RPMI7951 (cell line): Measurements from ENCODE around the gene CD207. TPM values are rescaled to one million over a fixed set of nuclear protein-coding genes. Genes with fewer than 3 reads are reported as not detected.
A peak's percentile ranks its signal among the peaks of the same experiment; 100 is the strongest.

ENCODE experiments used
- DNase-seq: peaks from one replicate; pipeline ENCODE4 v3.0.0-alpha.2; 2012; ENCODE audit warnings: low read depth
- total RNA-seq: library from RNA; depleted of rRNA; stranded (reverse); fragments of >200 nt; shearing (Covaris generic); gene quantifications from 2 replicates; pipeline ENCODE4 v1.2.3, GENCODE V29; 2014; rRNA removed

Gene CD207
- total RNA-seq, 1 experiment from 2014 or later, result not detected

- DNase-seq, result no peak
Measured at GRCh38 chr2:70795164-70795995, 40.2 kb downstream of the CD207 start.

DNA sequence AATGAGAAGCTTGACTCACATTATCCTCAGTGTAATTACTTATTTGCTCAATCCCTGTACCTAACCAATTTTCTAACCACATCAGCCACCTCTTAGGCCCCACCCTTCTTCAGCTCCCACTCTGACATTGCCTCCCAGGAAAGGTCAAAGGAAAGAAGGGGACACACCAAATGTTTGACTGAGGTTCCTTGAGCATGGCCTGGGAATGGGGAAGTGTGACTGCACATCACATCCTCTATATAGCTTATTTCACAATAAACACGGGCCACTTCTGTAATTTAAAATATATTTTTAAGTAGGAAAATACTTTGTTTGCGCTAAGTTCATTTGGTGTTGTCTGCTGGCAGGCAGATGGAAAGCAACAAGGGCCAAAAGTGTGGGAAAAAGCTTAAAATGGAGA lies 42.2 kb downstream of the CD207 start:
- DNase-seq, result no peak

- no peak for DNase-seq
Measured at GRCh38 chr2:70790136-70790828, 45.3 kb downstream of the CD207 start, which contains the start of gene FIGLA. FIGLA (minus strand) TSS chr2:70790643; CDS start chr2:70790638, 5 bp downstream.

DNA sequence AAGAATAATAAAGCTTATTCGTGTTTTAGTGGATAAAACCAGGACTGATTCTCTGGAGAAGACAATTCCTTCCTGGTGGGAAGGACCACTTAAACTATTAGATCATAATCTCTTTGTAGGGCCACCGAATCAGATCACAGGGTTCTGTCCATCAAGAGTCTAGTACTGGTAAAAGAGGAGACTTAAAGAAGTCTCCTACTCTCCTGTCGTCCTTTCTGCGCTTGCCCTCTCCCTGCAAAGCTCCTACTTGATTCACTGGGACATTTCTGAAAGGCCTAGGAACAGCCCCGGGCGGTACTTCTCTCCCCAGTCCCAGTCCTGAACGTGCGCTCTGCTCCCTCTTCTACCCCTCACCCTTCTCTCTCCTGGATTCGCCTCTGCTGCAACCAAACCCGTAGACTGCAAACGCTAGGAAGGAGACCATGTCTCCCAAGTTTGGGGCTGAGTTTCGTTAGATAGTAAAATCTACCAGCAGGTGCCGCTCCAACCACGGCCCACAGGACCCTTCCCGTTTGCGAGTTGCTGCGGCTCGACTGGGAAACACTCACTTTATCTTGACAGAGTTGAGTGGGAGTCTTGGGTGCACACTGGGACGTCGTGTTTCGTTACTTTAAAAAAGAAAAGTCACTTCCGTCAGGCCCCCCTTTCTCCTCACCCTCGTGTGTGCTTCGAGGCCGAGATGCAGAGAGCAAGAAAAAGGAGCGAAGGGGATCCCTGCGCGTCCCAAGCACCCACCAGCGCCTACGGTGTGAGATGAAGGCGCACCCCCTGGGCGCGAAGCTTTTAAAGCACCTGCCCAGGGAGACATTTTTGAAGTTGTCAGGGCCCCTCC lies 46.1 kb downstream of the CD207 start:
- peak; percentile 51 for DNase-seq

DNA sequence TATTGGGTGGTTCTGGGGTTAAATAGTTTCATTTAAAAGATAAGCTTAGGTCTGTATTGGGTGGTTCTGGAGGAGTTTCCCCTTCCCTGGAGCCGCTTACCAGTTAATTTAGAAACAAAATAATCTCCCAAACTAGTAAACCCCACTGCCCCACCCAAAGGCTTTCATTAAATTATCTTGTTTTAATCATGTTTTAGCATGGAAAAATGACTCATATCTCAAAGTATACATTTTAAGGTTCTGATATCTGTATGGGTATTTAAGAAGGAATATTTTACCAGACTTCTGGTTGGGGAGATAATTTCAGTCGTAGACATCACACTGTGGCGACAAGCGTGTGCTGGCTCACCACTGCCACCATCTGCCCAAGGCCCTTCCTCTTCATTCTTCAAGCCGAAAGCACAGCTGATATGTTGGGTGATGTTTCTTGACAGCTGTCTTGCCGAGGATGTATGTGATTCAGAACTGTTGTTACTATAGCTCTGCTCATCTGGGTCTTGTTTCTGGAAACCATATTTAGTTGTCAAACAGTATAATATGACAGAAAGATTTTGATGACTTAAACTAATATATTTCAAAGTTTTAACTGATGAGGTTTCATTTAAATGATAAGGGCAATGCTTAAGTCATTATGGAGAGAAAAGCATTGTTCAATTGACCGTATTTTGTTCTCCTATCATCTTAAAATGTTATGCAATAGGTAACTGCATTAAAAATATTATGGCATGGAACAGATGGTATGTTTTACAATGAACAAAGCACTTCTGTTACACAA lies 50.3 kb downstream of the CD207 start:
- DNase-seq, result peak; percentile 46

DNA sequence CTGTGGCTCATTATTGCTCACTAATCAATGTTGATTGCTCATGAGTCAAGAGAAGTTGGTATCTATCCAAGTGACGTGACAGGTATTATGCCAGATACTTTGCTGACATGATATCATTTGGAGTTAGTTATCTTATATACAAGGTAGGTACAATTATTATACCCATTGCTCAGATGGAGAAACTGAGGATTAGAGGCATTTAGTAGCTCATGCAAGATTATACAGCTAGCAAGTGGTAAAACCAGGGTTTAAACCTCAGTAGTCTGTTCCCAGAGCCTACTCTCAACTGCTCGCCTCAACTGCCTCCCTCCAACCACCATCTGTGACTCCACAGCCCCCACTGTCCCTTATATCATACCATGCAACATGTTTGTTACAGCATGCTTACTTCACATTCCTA lies 51.3 kb downstream of the CD207 start:
- DNase-seq, result no peak

Other genes with a start within 250 kb of the CD207 start
- gene ADD2, start 67.6 kb downstream of the CD207 start, total RNA-seq, result not detected in 2 replicates
- not detected in 2 replicates for gene FIGLA, start 45.2 kb downstream of the CD207 start, total RNA-seq
- gene CLEC4F, start 15.2 kb downstream of the CD207 start, total RNA-seq, result not detected in 2 replicates
- 3.2 and 3.4 TPM in 2 replicates for gene VAX2, start 64.8 kb upstream of the CD207 start, total RNA-seq
- gene ATP6V1B1, start 100.1 kb upstream of the CD207 start, total RNA-seq, result 0.68 and 2.8 TPM in 2 replicates
- 0.20 TPM in 1 of 2 replicates, not detected in the other for gene ANKRD53, start 142.8 kb upstream of the CD207 start, total RNA-seq
- gene TEX261, start 159.1 kb upstream of the CD207 start, total RNA-seq, result 59.6 and 61.3 TPM in 2 replicates
- 97.0 and 121 TPM in 2 replicates for gene NAGK, start 232.8 kb upstream of the CD207 start, total RNA-seq